NCI-H2107 treated with DMSO at 0.1 percent for 48 hours (cell line): Measurements from ENCODE around the gene RIN3.

Source experiments
- DNase-seq: peaks from one replicate; lab custom pipeline; 2025; ENCODE audit not compliant: unreplicated experiment; lab: John Stamatoyannopoulos, UW

RIN3 gene

GRCh38 chr14:92684801-92685560 lies 171.4 kb downstream of the RIN3 start:
- no peak for DNase-seq

GRCh38 chr14:92685784-92686355 lies 172.3 kb downstream of the RIN3 start:
- DNase-seq = no peak

- no peak for DNase-seq
These were observed 172.9 kb downstream of the RIN3 start for GRCh38 chr14:92686411-92686899.

GRCh38 chr14:92686900-92687427 lies 173.4 kb downstream of the RIN3 start:
- peak; percentile 69 for DNase-seq

GRCh38 chr14:92687681-92688433 lies 174.3 kb downstream of the RIN3 start:
- DNase-seq = peak; percentile 71

- DNase-seq = no peak
These were observed 175.1 kb downstream of the RIN3 start for GRCh38 chr14:92688434-92689375.

- peak; percentile 51 for DNase-seq
These were observed 176.8 kb downstream of the RIN3 start for GRCh38 chr14:92690171-92691011.

- DNase-seq = peak; percentile 92
These were observed 179.2 kb downstream of the RIN3 start for GRCh38 chr14:92692822-92693226.

GRCh38 chr14:92693998-92694795 lies 180.6 kb downstream of the RIN3 start:
- DNase-seq = peak; percentile 22

GRCh38 chr14:92694807-92695206 lies 181.2 kb downstream of the RIN3 start:
- no peak for DNase-seq

GRCh38 chr14:92695562-92695961 lies 182.0 kb downstream of the RIN3 start:
- DNase-seq = no peak

- no peak for DNase-seq
These were observed 182.8 kb downstream of the RIN3 start for GRCh38 chr14:92696366-92696765.

- DNase-seq = no peak
These were observed 184.8 kb downstream of the RIN3 start for GRCh38 chr14:92698393-92698792.

- DNase-seq = no peak
These were observed 188.2 kb downstream of the RIN3 start for GRCh38 chr14:92701826-92702225.

- no peak for DNase-seq
These were observed 188.9 kb downstream of the RIN3 start for GRCh38 chr14:92702441-92702918.

GRCh38 chr14:92703516-92703915 lies 189.9 kb downstream of the RIN3 start:
- no peak for DNase-seq

GRCh38 chr14:92704036-92704804 lies 190.6 kb downstream of the RIN3 start:
- no peak for DNase-seq

GRCh38 chr14:92704821-92705220 lies 191.2 kb downstream of the RIN3 start:
- DNase-seq = no peak
